Common myeloid progenitor, CD34-positive (primary cell): ENCODE data around the gene TIMM10.

Experiments
- CTCF ChIA-PET: fragments of 350-600 bp; sonication (Branson Sonifier 250); formaldehyde crosslinking; loops from one replicate; lab custom pipeline; 2021; ENCODE audit warnings: antibody characterized with exemption; lab: Charles Lee
- POLR2A ChIA-PET: fragments of 350-600 bp; sonication (Branson Sonifier 250); formaldehyde crosslinking; loops from one replicate; lab custom pipeline; 2021; ENCODE audit warnings: antibody characterized with exemption; lab: Charles Lee
- DNase-seq, 3 donors: peaks; one replicate each; pipeline versions ENCODE4 v3.0.0 to v3.0.0-alpha.2; 2013
- H3K27ac ChIP-seq, 2 experiments: 1 replicate in 1 of 2; 2 replicates in 1 of 2; pipeline ENCODE4 v1.7.0; 2013; ENCODE audit warnings: inconsistent platforms in 2 of 2, low read length in 2 of 2, mild to moderate bottlenecking in 2 of 2, low read depth in 1 of 2, moderate library complexity in 1 of 2; ENCODE audit not compliant: severe bottlenecking in 2 of 2, insufficient read depth in 1 of 2, poor library complexity in 1 of 2
- H3K27me3 ChIP-seq, 5 experiments: replicated peaks in 2 of 5; 1 replicate in 3 of 5; 2 replicates in 2 of 5; pipeline versions ENCODE4 v1.6.1 to v1.7.0; 2013; ENCODE audit warnings: low read length in 4 of 5, mild to moderate bottlenecking in 2 of 5, moderate library complexity in 2 of 5, inconsistent platforms in 1 of 5; ENCODE audit not compliant: insufficient read depth in 5 of 5, control insufficient read depth in 4 of 5
- H3K36me3 ChIP-seq, 4 experiments: 1 replicate in 2 of 4; 2 replicates in 2 of 4; pipeline versions ENCODE4 v1.6.1 to v1.7.0; 2013; ENCODE audit warnings: low read length in 3 of 4, control low read depth in 1 of 4, mild to moderate bottlenecking in 1 of 4; ENCODE audit not compliant: control insufficient read depth in 4 of 4, insufficient read depth in 4 of 4
- H3K4me1 ChIP-seq, 4 experiments: 1 replicate in 3 of 4; 2 replicates in 1 of 4; pipeline versions ENCODE4 v1.6.1 to v1.7.1; 2013; ENCODE audit warnings: low read length in 3 of 4, mild to moderate bottlenecking in 3 of 4, control low read depth in 1 of 4, inconsistent platforms in 1 of 4, moderate library complexity in 1 of 4; ENCODE audit not compliant: control insufficient read depth in 4 of 4, insufficient read depth in 4 of 4; ENCODE audit errors: control extremely low read depth in 1 of 4
- H3K4me3 ChIP-seq, 7 experiments: 1 replicate in 4 of 7; 2 replicates in 3 of 7; pipeline versions ENCODE4 v1.5.1 to v1.7.0; 2013; ENCODE audit warnings: mild to moderate bottlenecking in 7 of 7, low read length in 6 of 7, moderate library complexity in 6 of 7, inconsistent platforms in 2 of 7, low read depth in 2 of 7, control low read depth in 1 of 7; ENCODE audit not compliant: insufficient read depth in 4 of 7, control insufficient read depth in 1 of 7; ENCODE audit errors: extremely low read depth in 1 of 7
- H3K9me3 ChIP-seq, 5 experiments: 1 replicate in 4 of 5; 2 replicates in 1 of 5; pipeline versions ENCODE4 v1.6.1 to v1.7.1; 2013; ENCODE audit warnings: low read length in 4 of 5, mild to moderate bottlenecking in 2 of 5, inconsistent platforms in 1 of 5, low read depth in 1 of 5, moderate library complexity in 1 of 5; ENCODE audit not compliant: control insufficient read depth in 4 of 5, insufficient read depth in 2 of 5; ENCODE audit errors: control extremely low read depth in 1 of 5
- WGBS: methylation state at CpG from one replicate; pipeline ENCODE4 v1.1.5; 2013; ENCODE audit not compliant: insufficient coverage; 5-methylcytosine and 5-hydroxymethylcytosine counted together

TIMM10 gene

DNA sequence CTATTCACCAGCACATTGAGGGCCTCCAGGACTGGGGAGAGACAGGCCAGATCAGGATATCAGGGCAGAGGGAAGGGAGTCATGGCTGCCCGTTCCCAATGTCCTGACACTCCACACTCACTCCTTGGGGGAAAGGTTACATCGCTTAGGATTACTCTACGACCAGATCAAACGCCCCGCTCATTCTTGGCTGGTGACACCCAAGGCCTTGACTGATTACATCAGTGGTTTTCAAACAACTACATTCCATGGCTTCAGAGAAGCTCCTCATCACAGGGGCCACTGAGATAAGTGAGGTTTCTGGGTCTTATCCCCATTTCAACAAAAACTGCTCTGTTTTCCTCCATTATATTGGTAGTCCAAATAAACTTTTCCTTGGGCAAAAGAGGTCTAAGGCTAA, 21.9 kb upstream of the TIMM10 start:
- Histone ChIP-seq H3K27me3 (no peaks in the 10 kb centered on the region), H3K4me3 (no peak overlapping the region), H3K27ac (no peak overlapping the region), H3K9me3 (no peaks in the 10 kb centered on the region), H3K36me3 (peaks cover 20 to 81% (median 66%) of the 10 kb centered on the region in 4 experiments), H3K4me1 (peaks cover 0 to 8% (median 6%) of the 10 kb centered on the region in 4 experiments)
- WGBS, result 93% methylated on average over 4 of the region's 5 CpGs
- no peak for DNase-seq
- ChIA-PET POLR2A (no interaction called here), CTCF (interaction anchor here (0.7 to 1.4 kb wide), 2 partner anchors 16 to 88 kb away, joined by 3 to 4 read pairs; no protein-coding TSS in a partner anchor)

- Histone ChIP-seq H3K4me1 (peaks cover 0 to 12% (median 11%) of the 10 kb centered on the region in 4 experiments), H3K4me3 (no peak overlapping the region), H3K9me3 (no peaks in the 10 kb centered on the region), H3K27me3 (no peaks in the 10 kb centered on the region), H3K27ac (no peak overlapping the region), H3K36me3 (peaks cover 20 to 80% (median 65%) of the 10 kb centered on the region in 4 experiments)
- DNase-seq, result no peak
- ChIA-PET POLR2A (no interaction called here), CTCF (interaction anchor here (0.7 to 1.4 kb wide), 2 partner anchors 16 to 88 kb away, joined by 3 to 4 read pairs; no protein-coding TSS in a partner anchor)
- WGBS, result 95% methylated on average over 3 of the region's 4 CpGs
Measured at GRCh38 chr11:57551941-57552340, 21.4 kb upstream of the TIMM10 start.

- ChIA-PET POLR2A (no interaction called here), CTCF (interaction anchor here (0.9 to 1.7 kb wide), 6 partner anchors 18 to 94 kb away, joined by 3 to 6 read pairs (median 3); partner anchors contain the start of gene UBE2L6)
- Histone ChIP-seq H3K27me3 (no peaks in the 10 kb centered on the region), H3K9me3 (no peaks in the 10 kb centered on the region), H3K36me3 (peaks cover 16 to 72% (median 57%) of the 10 kb centered on the region in 4 experiments), H3K27ac (no peak overlapping the region), H3K4me1 (peaks cover 0 to 12% (median 12%) of the 10 kb centered on the region in 4 experiments), H3K4me3 (no peak overlapping the region)
- WGBS, result 79% methylated on average over 5 of the region's 8 CpGs
- DNase-seq, result no peak
Measured at GRCh38 chr11:57549983-57550382, 19.4 kb upstream of the TIMM10 start.

- peak; percentile 29 to 85 (median 80) for DNase-seq
- Histone ChIP-seq H3K4me1 (peaks cover 0 to 12% (median 12%) of the 10 kb centered on the region in 4 experiments), H3K27ac (peak overlapping the region in 1 of 2 experiments; percentile 31), H3K27me3 (no peaks in the 10 kb centered on the region), H3K4me3 (no peak overlapping the region), H3K36me3 (peaks cover 6 to 56% (median 43%) of the 10 kb centered on the region in 4 experiments), H3K9me3 (no peaks in the 10 kb centered on the region)
- ChIA-PET CTCF (interaction anchor here (1.0 to 2.9 kb wide), 12 partner anchors 9 to 96 kb away, joined by 3 to 11 read pairs (median 6); partner anchors contain the start of genes TIMM10 and UBE2L6), POLR2A (no interaction called here)
- 36% methylated on average over 5 of the region's 6 CpGs for WGBS
Measured at GRCh38 chr11:57547854-57548377, 17.4 kb upstream of the TIMM10 start.

DNA sequence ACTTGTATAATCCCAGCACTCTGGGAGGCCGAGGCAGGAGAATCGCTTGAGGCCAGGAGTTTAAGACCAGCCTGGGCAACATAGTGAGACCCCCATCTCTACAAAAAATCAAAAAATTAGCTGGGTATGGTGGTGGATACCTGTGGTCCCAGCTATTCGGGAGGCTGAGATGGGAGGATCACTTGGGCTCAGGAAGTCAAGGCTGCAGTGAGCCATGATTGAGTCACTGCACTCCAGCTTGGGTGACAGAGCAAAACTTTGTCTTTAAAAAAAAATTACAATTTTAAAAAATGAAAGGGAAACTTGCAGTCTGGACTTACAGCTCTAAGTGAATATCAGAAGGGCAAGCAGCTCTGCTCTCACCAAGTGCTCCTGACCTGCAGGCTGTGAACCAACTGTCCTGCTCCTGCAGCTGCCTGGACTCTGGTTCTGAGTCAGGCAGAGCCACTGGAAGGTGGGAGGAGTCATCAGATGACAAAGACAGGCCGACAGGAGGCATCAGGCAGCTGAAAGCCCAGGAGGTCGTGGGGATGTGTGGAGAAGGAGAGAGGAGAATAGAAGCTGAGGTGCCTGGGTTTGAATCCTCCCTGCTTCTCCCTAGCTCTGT, 16.4 kb upstream of the TIMM10 start:
- peaks cover 0 to 12% (median 12%) of the 10 kb centered on the region in 4 experiments for H3K4me1 ChIP-seq
- H3K4me3 ChIP-seq, result no peak overlapping the region
- DNase-seq, result no peak
- POLR2A ChIA-PET, result no interaction called here
- no peak overlapping the region for H3K27ac ChIP-seq
- CTCF ChIA-PET, result interaction anchor here (0.7 to 2.9 kb wide), 10 partner anchors 8 to 1020 kb away, joined by 3 to 11 read pairs (median 7); partner anchors contain the start of genes TIMM10 and UBE2L6
- 82% methylated on average over 4 of the region's 5 CpGs for WGBS
- H3K36me3 ChIP-seq, result peaks cover 6 to 46% (median 35%) of the 10 kb centered on the region in 4 experiments
- no peaks in the 10 kb centered on the region for H3K27me3 ChIP-seq
- no peaks in the 10 kb centered on the region for H3K9me3 ChIP-seq

- no peak for DNase-seq
- Histone ChIP-seq H3K27ac (no peak overlapping the region), H3K9me3 (no peaks in the 10 kb centered on the region), H3K36me3 (peaks cover 4 to 41% (median 30%) of the 10 kb centered on the region in 4 experiments), H3K4me3 (no peak overlapping the region), H3K4me1 (peaks cover 0 to 12% (median 12%) of the 10 kb centered on the region in 4 experiments), H3K27me3 (no peaks in the 10 kb centered on the region)
- ChIA-PET CTCF (interaction anchor here (0.7 to 2.9 kb wide), 7 partner anchors 13 to 1021 kb away, joined by 3 to 11 read pairs (median 5); partner anchors contain the start of gene TIMM10), POLR2A (no interaction called here)
- 90% methylated on average over 7 of the region's 7 CpGs for WGBS
Measured at GRCh38 chr11:57546451-57546850, 15.9 kb upstream of the TIMM10 start.
